Measurements from ENCODE around the gene DLGAP1.
"Not testable (repeated sequence)": the region's sequence is repeated elsewhere in the genome, so short reads cannot be mapped to it uniquely, and the experiment has no call there.

Gene DLGAP1

GRCh38 chr18:3493501-3494244, 961.4 kb downstream of the DLGAP1 start:
- DNase-seq, result peak in 1 of 58 donors; percentile 17

- no peak for DNase-seq
These were observed 962.4 kb downstream of the DLGAP1 start for GRCh38 chr18:3492721-3493120.

- no peak for DNase-seq
These were observed 963.0 kb downstream of the DLGAP1 start for GRCh38 chr18:3491981-3492555.

GRCh38 chr18:3489462-3489861, 965.6 kb downstream of the DLGAP1 start:
- no peak for DNase-seq

- DNase-seq, result no peak
These were observed 968.6 kb downstream of the DLGAP1 start for GRCh38 chr18:3486512-3486911.

GRCh38 chr18:3485153-3486149, 969.7 kb downstream of the DLGAP1 start:
- peak in 6 of 58 donors; percentile 3 to 32 (median 18) for DNase-seq

GRCh38 chr18:3482258-3482657, 972.8 kb downstream of the DLGAP1 start:
- DNase-seq, result no peak

- no peak for DNase-seq
These were observed 973.4 kb downstream of the DLGAP1 start for GRCh38 chr18:3481696-3482210.

GRCh38 chr18:3480827-3481573, 974.1 kb downstream of the DLGAP1 start:
- no peak for DNase-seq

- no peak for DNase-seq
These were observed 975.1 kb downstream of the DLGAP1 start for GRCh38 chr18:3479978-3480509.

- DNase-seq, result no peak
These were observed 976.7 kb downstream of the DLGAP1 start for GRCh38 chr18:3478262-3478978.

- no peak for DNase-seq
These were observed 982.2 kb downstream of the DLGAP1 start for GRCh38 chr18:3472681-3473544.

GRCh38 chr18:3472121-3472520, 983.0 kb downstream of the DLGAP1 start:
- not testable (repeated sequence) for DNase-seq

GRCh38 chr18:3471141-3471648, 983.9 kb downstream of the DLGAP1 start:
- no peak for DNase-seq

- no peak for DNase-seq
These were observed 986.3 kb downstream of the DLGAP1 start for GRCh38 chr18:3468833-3469232.

GRCh38 chr18:3468066-3468705, 986.9 kb downstream of the DLGAP1 start:
- no peak for DNase-seq

- DNase-seq, result no peak
These were observed 988.2 kb downstream of the DLGAP1 start for GRCh38 chr18:3466872-3467271.

- no peak for DNase-seq
These were observed 989.1 kb downstream of the DLGAP1 start for GRCh38 chr18:3466045-3466444.

Data from anterior cingulate cortex (tissue), 58 donors.